ENCODE measurements around the gene DENND1A. TPM values are rescaled to one million over a fixed set of nuclear protein-coding genes. Genes with fewer than 3 reads are reported as not detected.

The DENND1A gene
- total RNA-seq, 2 experiments from 2014 or later, result 23.7 to 29.5 TPM

- no peak for ATAC-seq
- no peak for DNase-seq
- ChIA-PET POLR2A (no interaction called here), CTCF (interaction anchor here (0.7 kb wide), 1 partner anchor 285 kb away, joined by 4 read pairs; no protein-coding TSS in a partner anchor)
- Mint-ChIP-seq H3K36me3 (ENCODE audit: low read depth) (peaks cover 1% of the 10 kb centered on the region), H3K4me3 (no peak overlapping the region), H3K4me1 (no peaks in the 10 kb centered on the region), H3K27ac (no peak overlapping the region), H3K27me3 (no peaks in the 10 kb centered on the region), H3K9me3 (ENCODE audit: low read depth) (no peaks in the 10 kb centered on the region)
- intact Hi-C loops (cut with DNase I, micrococcal nuclease), result no loop called here
Observed at GRCh38 chr9:123469282-123469681, 460.6 kb downstream of the DENND1A start.

DNA sequence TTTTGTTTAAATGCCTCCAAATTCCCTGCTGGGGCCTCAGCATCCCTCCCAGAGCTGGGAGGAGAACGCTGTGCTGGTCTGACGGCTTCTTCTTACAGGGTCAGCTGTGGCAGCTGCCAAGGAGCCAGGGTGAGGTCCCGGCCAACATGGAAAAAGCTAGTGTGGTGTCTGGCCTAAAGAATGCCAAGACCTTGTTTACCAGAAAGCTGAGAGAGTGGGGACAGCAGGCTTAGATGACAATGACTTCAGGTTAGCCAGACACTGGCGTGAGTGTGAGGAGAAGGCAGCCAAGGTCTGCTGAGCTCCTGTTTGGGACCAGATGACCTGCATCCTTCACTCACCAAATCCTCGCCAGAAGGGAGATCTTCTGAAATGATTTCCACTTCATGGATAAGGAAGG is 461.4 kb downstream of the DENND1A start:
- Mint-ChIP-seq H3K4me3 (no peak overlapping the region), H3K4me1 (no peaks in the 10 kb centered on the region), H3K27ac (no peak overlapping the region), H3K9me3 (ENCODE audit: low read depth) (no peaks in the 10 kb centered on the region), H3K27me3 (no peaks in the 10 kb centered on the region), H3K36me3 (ENCODE audit: low read depth) (peaks cover 3% of the 10 kb centered on the region)
- CTCF ChIA-PET, result interaction anchor here (0.7 kb wide), 1 partner anchor 472 kb away, joined by 3 read pairs; no protein-coding TSS in a partner anchor
- DNase-seq (no peak), ATAC-seq (no peak)
- intact Hi-C loops (cut with DNase I, micrococcal nuclease), result no loop called here
- POLR2A ChIA-PET, result no interaction called here

DNA sequence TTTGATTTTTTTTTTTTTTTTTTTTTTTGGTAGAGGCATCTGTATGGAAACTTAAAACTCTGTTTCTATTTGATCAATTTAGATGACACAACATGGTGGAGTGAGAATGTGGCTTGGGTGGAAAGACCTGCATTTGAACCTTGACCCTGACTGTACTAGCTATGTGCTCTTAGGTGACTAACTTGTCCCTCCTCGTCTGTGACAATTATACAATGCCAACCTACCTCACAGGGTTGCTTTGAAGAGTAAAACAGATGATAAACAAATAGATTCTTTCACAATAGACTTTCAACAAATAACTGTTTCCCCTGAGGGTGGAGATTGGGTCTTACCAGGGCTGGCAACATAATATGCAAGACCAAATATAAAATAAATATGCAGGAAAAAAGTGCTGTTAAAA is 464.6 kb downstream of the DENND1A start:
- POLR2A ChIA-PET, result no interaction called here
- CTCF ChIA-PET, result no interaction called here

DNA sequence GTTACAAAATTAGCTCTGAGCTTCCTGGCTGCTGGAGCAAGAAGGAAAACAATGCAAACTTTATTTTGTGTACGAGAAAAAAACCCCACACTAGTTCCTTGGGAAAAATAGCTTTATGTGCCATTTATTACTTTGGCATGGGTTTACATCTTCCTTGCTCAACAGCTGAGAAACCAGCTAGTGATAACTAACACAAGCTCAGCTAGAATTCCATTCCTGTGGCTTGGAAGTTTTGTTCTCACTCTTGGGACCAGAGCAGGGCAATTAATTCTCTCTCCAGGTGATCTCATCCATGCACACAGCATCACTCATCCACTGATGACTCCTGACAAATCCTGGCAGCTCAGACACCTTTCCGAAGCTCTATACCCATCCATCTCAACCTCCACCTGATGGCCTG is 469.8 kb downstream of the DENND1A start:
- Mint-ChIP-seq H3K36me3 (ENCODE audit: low read depth) (peaks cover 7% of the 10 kb centered on the region), H3K27me3 (no peaks in the 10 kb centered on the region), H3K9me3 (ENCODE audit: low read depth) (no peaks in the 10 kb centered on the region), H3K4me1 (no peaks in the 10 kb centered on the region), H3K27ac (no peak overlapping the region), H3K4me3 (no peak overlapping the region)
- ChIA-PET CTCF (interaction anchor here (0.6 to 1.8 kb wide), 2 partner anchors 11 to 20 kb away, joined by 3 to 4 read pairs; no protein-coding TSS in a partner anchor), POLR2A (no interaction called here)
- DNase-seq (no peak), ATAC-seq (no peak)
- intact Hi-C loops (cut with DNase I, micrococcal nuclease), result no loop called here

More for the DNA sequence above, 464.6 kb downstream of the DENND1A start:
- no peak overlapping the region for H3K27ac Mint-ChIP-seq
- H3K9me3 Mint-ChIP-seq (ENCODE audit: low read depth), result no peaks in the 10 kb centered on the region
- no peak overlapping the region for H3K4me3 Mint-ChIP-seq
- ATAC-seq (no peak), DNase-seq (no peak)
- intact Hi-C loops (cut with DNase I, micrococcal nuclease), result no loop called here
- peaks cover 5% of the 10 kb centered on the region for H3K36me3 Mint-ChIP-seq (ENCODE audit: low read depth)
- no peaks in the 10 kb centered on the region for H3K4me1 Mint-ChIP-seq
- H3K27me3 Mint-ChIP-seq, result no peaks in the 10 kb centered on the region

DNA sequence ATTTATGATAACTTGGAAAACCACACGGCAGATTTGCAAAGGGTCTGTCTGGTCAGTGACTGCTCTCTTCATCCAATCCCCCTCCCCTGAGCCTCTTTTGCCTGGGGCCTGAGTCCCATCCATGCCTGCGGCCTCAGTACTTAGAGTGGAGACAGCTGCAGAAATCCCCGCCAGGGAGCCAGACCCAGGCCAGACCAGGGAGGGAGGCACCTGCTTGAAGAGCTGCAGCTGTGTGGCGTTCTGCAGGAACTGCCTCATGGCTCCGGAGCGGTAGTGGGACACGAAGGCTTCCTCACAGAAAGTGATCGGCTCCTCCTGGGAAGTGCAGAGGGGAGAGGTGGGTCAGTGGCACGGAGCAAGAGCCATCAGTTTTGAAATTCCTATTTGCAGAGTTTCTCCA is 472.3 kb downstream of the DENND1A start:
- Mint-ChIP-seq H3K27ac (no peak overlapping the region), H3K36me3 (ENCODE audit: low read depth) (peaks cover 12% of the 10 kb centered on the region), H3K4me3 (no peak overlapping the region), H3K27me3 (no peaks in the 10 kb centered on the region), H3K4me1 (no peaks in the 10 kb centered on the region), H3K9me3 (ENCODE audit: low read depth) (no peaks in the 10 kb centered on the region)
- ATAC-seq, result no peak
- intact Hi-C loops (cut with DNase I, micrococcal nuclease), result no loop called here
- CTCF ChIA-PET, result interaction anchor here (0.7 kb wide), 1 partner anchor 829 kb away, joined by 3 read pairs; no protein-coding TSS in a partner anchor
- DNase-seq, result no peak
- POLR2A ChIA-PET, result interaction anchor here (0.6 kb wide), 1 partner anchor 406 kb away, joined by 4 read pairs; no protein-coding TSS in a partner anchor

GRCh38 chr9:123456011-123456410 is 473.9 kb downstream of the DENND1A start:
- Mint-ChIP-seq H3K4me3 (no peak overlapping the region), H3K9me3 (ENCODE audit: low read depth) (no peaks in the 10 kb centered on the region)

GRCh38 chr9:123455187-123455586 is 474.7 kb downstream of the DENND1A start:
- no peaks in the 10 kb centered on the region for H3K27me3 Mint-ChIP-seq
- H3K9me3 Mint-ChIP-seq (ENCODE audit: low read depth), result no peaks in the 10 kb centered on the region
- intact Hi-C loops (cut with DNase I, micrococcal nuclease), result no loop called here
- no peak overlapping the region for H3K27ac Mint-ChIP-seq
- ChIA-PET CTCF (no interaction called here), POLR2A (no interaction called here)
- ATAC-seq (no peak), DNase-seq (no peak)
- H3K36me3 Mint-ChIP-seq (ENCODE audit: low read depth), result peaks cover 22% of the 10 kb centered on the region
- no peak overlapping the region for H3K4me3 Mint-ChIP-seq
- H3K4me1 Mint-ChIP-seq, result no peaks in the 10 kb centered on the region

More at GRCh38 chr9:123456011-123456410, 473.9 kb downstream of the DENND1A start:
- DNase-seq (no peak), ATAC-seq (no peak)
- intact Hi-C loops (cut with DNase I, micrococcal nuclease), result no loop called here
- POLR2A ChIA-PET, result no interaction called here
- H3K27ac Mint-ChIP-seq, result no peak overlapping the region
- H3K36me3 Mint-ChIP-seq (ENCODE audit: low read depth), result peaks cover 17% of the 10 kb centered on the region
- H3K4me1 Mint-ChIP-seq, result no peaks in the 10 kb centered on the region
- CTCF ChIA-PET, result no interaction called here
- no peaks in the 10 kb centered on the region for H3K27me3 Mint-ChIP-seq

GRCh38 chr9:123454361-123454760 is 475.6 kb downstream of the DENND1A start:
- Mint-ChIP-seq H3K4me3 (no peak overlapping the region), H3K4me1 (no peaks in the 10 kb centered on the region), H3K27ac (no peak overlapping the region), H3K9me3 (ENCODE audit: low read depth) (no peaks in the 10 kb centered on the region), H3K27me3 (no peaks in the 10 kb centered on the region), H3K36me3 (ENCODE audit: low read depth) (peaks cover 22% of the 10 kb centered on the region)
- no peak for ATAC-seq
- CTCF ChIA-PET, result no interaction called here
- intact Hi-C loops (cut with DNase I, micrococcal nuclease), result no loop called here
- no peak for DNase-seq
- POLR2A ChIA-PET, result no interaction called here

DNA sequence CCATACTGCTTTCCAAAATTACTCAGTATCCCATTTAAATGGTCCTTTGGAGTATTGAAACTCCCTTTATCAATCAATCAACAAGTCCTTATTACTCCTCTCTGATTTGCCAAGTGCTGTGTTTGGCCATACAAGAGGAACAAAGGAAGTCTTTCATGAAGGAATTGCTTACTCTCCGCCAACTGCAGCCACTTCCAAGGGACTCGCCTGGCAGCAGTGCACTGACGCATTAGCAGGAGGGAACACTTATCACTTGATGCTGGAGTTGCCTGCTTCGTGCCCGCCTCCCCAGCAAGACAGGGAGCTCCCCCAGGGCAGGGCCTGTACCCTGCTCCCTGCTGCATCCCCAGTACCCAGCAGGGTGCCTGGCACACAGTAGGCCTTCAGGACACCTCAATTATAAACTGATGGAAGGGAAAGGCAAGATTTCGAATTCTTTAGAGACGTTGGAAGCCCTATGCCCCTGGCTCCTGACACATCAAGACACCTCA is 476.1 kb downstream of the DENND1A start:
- Mint-ChIP-seq H3K9me3 (ENCODE audit: low read depth) (no peaks in the 10 kb centered on the region), H3K4me1 (no peaks in the 10 kb centered on the region), H3K36me3 (ENCODE audit: low read depth) (peaks cover 22% of the 10 kb centered on the region), H3K27ac (no peak overlapping the region), H3K4me3 (no peak overlapping the region), H3K27me3 (no peaks in the 10 kb centered on the region)
- ChIA-PET CTCF (no interaction called here), POLR2A (no interaction called here)
- DNase-seq, result no peak
- no peak for ATAC-seq
- intact Hi-C loops (cut with DNase I, micrococcal nuclease), result no loop called here

DNA sequence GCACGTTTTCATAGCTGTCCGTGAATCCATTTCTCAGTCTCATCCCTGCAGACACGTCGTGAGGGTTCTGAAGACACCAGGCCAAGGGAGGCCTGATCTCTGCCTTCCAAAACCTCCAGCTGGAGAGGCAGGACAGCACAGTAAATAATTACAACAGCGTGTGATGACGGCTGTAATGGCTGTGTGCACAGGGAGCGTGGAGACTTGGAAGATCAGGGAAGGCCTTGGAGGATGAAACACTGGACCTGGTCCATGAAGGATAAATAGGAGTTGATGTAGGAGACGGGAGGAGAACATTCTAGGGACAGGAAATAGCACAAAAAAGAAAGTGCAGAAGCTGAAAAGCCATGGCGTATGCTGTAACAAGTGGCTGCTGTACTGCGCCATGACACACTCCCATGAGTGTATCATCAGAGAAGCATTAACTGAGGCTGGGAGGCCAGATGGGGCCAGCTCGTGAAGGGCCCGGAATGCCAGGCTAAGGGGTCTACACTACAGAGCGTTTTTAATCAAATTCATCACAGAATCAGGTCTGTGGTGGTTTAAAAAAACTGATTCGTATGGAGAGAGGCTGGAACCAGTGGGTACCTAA is 476.8 kb downstream of the DENND1A start:
- Mint-ChIP-seq H3K27ac (no peak overlapping the region), H3K9me3 (ENCODE audit: low read depth) (no peaks in the 10 kb centered on the region), H3K27me3 (no peaks in the 10 kb centered on the region), H3K4me3 (no peak overlapping the region), H3K36me3 (ENCODE audit: low read depth) (peaks cover 22% of the 10 kb centered on the region), H3K4me1 (no peaks in the 10 kb centered on the region)
- ATAC-seq (no peak), DNase-seq (no peak)
- POLR2A ChIA-PET, result no interaction called here
- intact Hi-C loops (cut with DNase I, micrococcal nuclease), result no loop called here
- CTCF ChIA-PET, result no interaction called here

DNA sequence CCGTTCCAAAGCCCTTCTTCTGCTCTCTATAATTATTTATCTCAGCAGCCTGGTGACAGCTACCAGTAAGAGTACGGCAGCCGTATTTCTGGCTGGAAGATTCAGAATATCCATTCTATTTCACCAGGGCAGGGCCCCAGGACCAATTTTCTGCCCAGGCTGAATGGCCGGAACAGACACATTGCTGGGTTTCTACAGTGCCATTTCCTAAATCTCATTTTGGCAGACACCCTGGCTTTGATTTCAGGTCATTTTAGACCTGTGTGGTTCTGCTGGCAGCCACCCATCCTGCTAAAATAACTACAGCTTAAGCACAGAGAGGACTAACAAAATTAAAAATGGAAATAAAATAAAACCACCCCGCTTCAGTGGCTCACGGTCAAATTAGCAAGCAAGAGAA is 478.9 kb downstream of the DENND1A start:
- H3K27me3 Mint-ChIP-seq, result no peaks in the 10 kb centered on the region
- no peak for DNase-seq
- H3K9me3 Mint-ChIP-seq (ENCODE audit: low read depth), result no peaks in the 10 kb centered on the region
- H3K4me1 Mint-ChIP-seq, result no peaks in the 10 kb centered on the region
- POLR2A ChIA-PET, result no interaction called here
- CTCF ChIA-PET, result no interaction called here
- no peak overlapping the region for H3K4me3 Mint-ChIP-seq
- intact Hi-C loops (cut with DNase I, micrococcal nuclease), result no loop called here
- H3K27ac Mint-ChIP-seq, result no peak overlapping the region
- no peak for ATAC-seq
- H3K36me3 Mint-ChIP-seq (ENCODE audit: low read depth), result peaks cover 21% of the 10 kb centered on the region

- Mint-ChIP-seq H3K36me3 (ENCODE audit: low read depth) (peaks cover 23% of the 10 kb centered on the region), H3K9me3 (ENCODE audit: low read depth) (no peaks in the 10 kb centered on the region), H3K27ac (no peak overlapping the region), H3K4me1 (no peaks in the 10 kb centered on the region), H3K27me3 (no peaks in the 10 kb centered on the region), H3K4me3 (no peak overlapping the region)
- ChIA-PET CTCF (no interaction called here), POLR2A (no interaction called here)
- DNase-seq (no peak), ATAC-seq (no peak)
- intact Hi-C loops (cut with DNase I, micrococcal nuclease), result no loop called here
Observed at GRCh38 chr9:123450098-123450770, 479.7 kb downstream of the DENND1A start.

All from activated CD4-positive, alpha-beta T cell treated with anti-CD3 and anti-CD28 coated beads for 36 hours (primary cell).